GM19438 (cell line): ENCODE measurements around the gene IPO13.

Source experiments
- ATAC-seq: cut with Tn5 transposase; IDR thresholded peaks from one replicate; pipeline ENCODE4 v1.9.1; 2021; ENCODE audit warnings: low read depth; ENCODE audit not compliant: unreplicated experiment

The IPO13 gene

GRCh38 chr1:43947874-43948437, 1.2 kb downstream of the IPO13 start:
- ATAC-seq, result no peak

- no peak for ATAC-seq
These were observed 2.9 kb downstream of the IPO13 start for GRCh38 chr1:43949678-43950077.

GRCh38 chr1:43951021-43951985, 4.6 kb downstream of the IPO13 start:
- ATAC-seq, result no peak

GRCh38 chr1:43952731-43953346, 6.1 kb downstream of the IPO13 start:
- no peak for ATAC-seq

GRCh38 chr1:43953361-43953760, 6.6 kb downstream of the IPO13 start:
- no peak for ATAC-seq

- no peak for ATAC-seq
These were observed 7.3 kb downstream of the IPO13 start for GRCh38 chr1:43954036-43954435.

GRCh38 chr1:43956234-43956633, 9.5 kb downstream of the IPO13 start:
- no peak for ATAC-seq

GRCh38 chr1:43957407-43958040, 10.8 kb downstream of the IPO13 start:
- no peak for ATAC-seq

- ATAC-seq, result no peak
These were observed 11.9 kb downstream of the IPO13 start for GRCh38 chr1:43958351-43959255.

GRCh38 chr1:43960798-43961197, 14.0 kb downstream of the IPO13 start:
- ATAC-seq, result no peak

- no peak for ATAC-seq
These were observed 14.9 kb downstream of the IPO13 start for GRCh38 chr1:43961692-43962091.

- no peak for ATAC-seq
These were observed 15.6 kb downstream of the IPO13 start for GRCh38 chr1:43962324-43962723.

- no peak for ATAC-seq
These were observed 16.3 kb downstream of the IPO13 start for GRCh38 chr1:43963006-43963405.

- no peak for ATAC-seq
These were observed 17.1 kb downstream of the IPO13 start for GRCh38 chr1:43963890-43964289.

- no peak for ATAC-seq
These were observed 18.6 kb downstream of the IPO13 start for GRCh38 chr1:43965316-43965715.

GRCh38 chr1:43968348-43968948, 21.7 kb downstream of the IPO13 start:
- no peak for ATAC-seq

GRCh38 chr1:43969416-43969745, 22.6 kb downstream of the IPO13 start:
- ATAC-seq, result no peak

- ATAC-seq, result peak; percentile 77
These were observed 23.2 kb downstream of the IPO13 start, which contains the start of gene DPH2 for GRCh38 chr1:43969746-43970466. DPH2 (plus strand) TSS chr1:43970010; CDS start chr1:43970176, 166 bp downstream.

- ATAC-seq, result no peak
These were observed 23.8 kb downstream of the IPO13 start for GRCh38 chr1:43970502-43970901.
